Endothelial cell (in vitro differentiated cells): ENCODE data around the gene SPEM1. TPM values are rescaled to one million over a fixed set of nuclear protein-coding genes. Genes with fewer than 3 reads are reported as not detected.

Experiments
- total RNA-seq: library from RNA; stranded (reverse); fragmentation: NEBNext Ultra II Directional; extraction: Animal tissue kit (Norgen Biotek cat#: 25700); gene quantifications from one replicate; pipeline ENCODE4 v1.2.1, GENCODE V29; 2021; ENCODE audit not compliant: unreplicated experiment

SPEM1 gene
- total RNA-seq, 1 donor from 2014 or later, result 0.38 TPM

Other genes with a start within 250 kb of the SPEM1 start
- gene ASGR1, start 241.0 kb upstream of the SPEM1 start, total RNA-seq, result 23.9 TPM
- gene DLG4, start 200.5 kb upstream of the SPEM1 start, total RNA-seq, result 44.3 TPM
- gene ACADVL, start 200.4 kb upstream of the SPEM1 start, total RNA-seq, result 281 TPM
- 58.2 TPM for gene DVL2, start 185.8 kb upstream of the SPEM1 start, total RNA-seq
- gene PHF23, start 180.9 kb upstream of the SPEM1 start, total RNA-seq, result 80.9 TPM
- gene GABARAP, start 177.9 kb upstream of the SPEM1 start, total RNA-seq, result 418 TPM
- 148 TPM for gene CTDNEP1, start 168.6 kb upstream of the SPEM1 start, total RNA-seq
- 36.9 TPM for gene ELP5, start 168.1 kb upstream of the SPEM1 start, total RNA-seq
- 65.7 TPM for gene CLDN7, start 157.8 kb upstream of the SPEM1 start, total RNA-seq
- gene SLC2A4, start 138.6 kb upstream of the SPEM1 start, total RNA-seq, result 2.2 TPM
- 14.6 TPM for gene YBX2, start 125.7 kb upstream of the SPEM1 start, total RNA-seq
- gene EIF5A, start 112.7 kb upstream of the SPEM1 start, total RNA-seq, result 362 TPM
- gene GPS2, start 105.0 kb upstream of the SPEM1 start, total RNA-seq, result 56.8 TPM
- 55.7 TPM for gene NEURL4, start 91.0 kb upstream of the SPEM1 start, total RNA-seq
- 5.5 TPM for gene ACAP1, start 83.8 kb upstream of the SPEM1 start, total RNA-seq
- gene KCTD11, start 68.2 kb upstream of the SPEM1 start, total RNA-seq, result 4.8 TPM
- not detected for gene TMEM95, start 65.2 kb upstream of the SPEM1 start, total RNA-seq
- 1.7 TPM for gene TNK1, start 39.2 kb upstream of the SPEM1 start, total RNA-seq
- gene PLSCR3, start 25.8 kb upstream of the SPEM1 start, total RNA-seq, result 74.2 TPM
- gene TMEM256, start 16.2 kb upstream of the SPEM1 start, total RNA-seq, result 94.7 TPM
- gene NLGN2, start 12.5 kb upstream of the SPEM1 start, total RNA-seq, result 54.8 TPM
- gene SPEM2, start 5.3 kb downstream of the SPEM1 start, total RNA-seq, result 0.15 TPM
- gene SPEM3, start 8.5 kb downstream of the SPEM1 start, total RNA-seq, result not detected
- gene TMEM102, start 15.1 kb downstream of the SPEM1 start, total RNA-seq, result 6.1 TPM
- 19.7 TPM for gene FGF11, start 19.2 kb downstream of the SPEM1 start, total RNA-seq
- 11.8 TPM for gene CHRNB1, start 24.7 kb downstream of the SPEM1 start, total RNA-seq
- 21.5 TPM for gene ZBTB4, start 59.3 kb downstream of the SPEM1 start, total RNA-seq
- not detected for gene SLC35G6, start 61.1 kb downstream of the SPEM1 start, total RNA-seq
- gene POLR2A, start 64.0 kb downstream of the SPEM1 start, total RNA-seq, result 198 TPM
- gene TNFSF12, start 128.7 kb downstream of the SPEM1 start, total RNA-seq, result 16.3 TPM
- 5.6 TPM for gene TNFSF13, start 138.4 kb downstream of the SPEM1 start, total RNA-seq
- gene SENP3, start 141.6 kb downstream of the SPEM1 start, total RNA-seq, result 57.8 TPM
- 1.6 TPM for gene CD68, start 159.3 kb downstream of the SPEM1 start, total RNA-seq
- 51.8 TPM for gene MPDU1, start 163.5 kb downstream of the SPEM1 start, total RNA-seq
- 1.3 TPM for gene SOX15, start 169.8 kb downstream of the SPEM1 start, total RNA-seq
- 37.9 TPM for gene FXR2, start 194.6 kb downstream of the SPEM1 start, total RNA-seq
- 100 TPM for gene SAT2, start 207.5 kb downstream of the SPEM1 start, total RNA-seq
- gene SHBG, start 209.8 kb downstream of the SPEM1 start, total RNA-seq, result 0.95 TPM
- gene ATP1B2, start 230.6 kb downstream of the SPEM1 start, total RNA-seq, result 10.4 TPM